HG03565 (cell line): Measurements from ENCODE around the gene SEC16A.

ENCODE experiments used
- ATAC-seq: cut with Tn5 transposase; IDR thresholded peaks from one replicate; pipeline ENCODE4 v1.9.1; 2021; ENCODE audit warnings: mild to moderate bottlenecking, moderate library complexity; ENCODE audit not compliant: unreplicated experiment

SEC16A gene, protein sequence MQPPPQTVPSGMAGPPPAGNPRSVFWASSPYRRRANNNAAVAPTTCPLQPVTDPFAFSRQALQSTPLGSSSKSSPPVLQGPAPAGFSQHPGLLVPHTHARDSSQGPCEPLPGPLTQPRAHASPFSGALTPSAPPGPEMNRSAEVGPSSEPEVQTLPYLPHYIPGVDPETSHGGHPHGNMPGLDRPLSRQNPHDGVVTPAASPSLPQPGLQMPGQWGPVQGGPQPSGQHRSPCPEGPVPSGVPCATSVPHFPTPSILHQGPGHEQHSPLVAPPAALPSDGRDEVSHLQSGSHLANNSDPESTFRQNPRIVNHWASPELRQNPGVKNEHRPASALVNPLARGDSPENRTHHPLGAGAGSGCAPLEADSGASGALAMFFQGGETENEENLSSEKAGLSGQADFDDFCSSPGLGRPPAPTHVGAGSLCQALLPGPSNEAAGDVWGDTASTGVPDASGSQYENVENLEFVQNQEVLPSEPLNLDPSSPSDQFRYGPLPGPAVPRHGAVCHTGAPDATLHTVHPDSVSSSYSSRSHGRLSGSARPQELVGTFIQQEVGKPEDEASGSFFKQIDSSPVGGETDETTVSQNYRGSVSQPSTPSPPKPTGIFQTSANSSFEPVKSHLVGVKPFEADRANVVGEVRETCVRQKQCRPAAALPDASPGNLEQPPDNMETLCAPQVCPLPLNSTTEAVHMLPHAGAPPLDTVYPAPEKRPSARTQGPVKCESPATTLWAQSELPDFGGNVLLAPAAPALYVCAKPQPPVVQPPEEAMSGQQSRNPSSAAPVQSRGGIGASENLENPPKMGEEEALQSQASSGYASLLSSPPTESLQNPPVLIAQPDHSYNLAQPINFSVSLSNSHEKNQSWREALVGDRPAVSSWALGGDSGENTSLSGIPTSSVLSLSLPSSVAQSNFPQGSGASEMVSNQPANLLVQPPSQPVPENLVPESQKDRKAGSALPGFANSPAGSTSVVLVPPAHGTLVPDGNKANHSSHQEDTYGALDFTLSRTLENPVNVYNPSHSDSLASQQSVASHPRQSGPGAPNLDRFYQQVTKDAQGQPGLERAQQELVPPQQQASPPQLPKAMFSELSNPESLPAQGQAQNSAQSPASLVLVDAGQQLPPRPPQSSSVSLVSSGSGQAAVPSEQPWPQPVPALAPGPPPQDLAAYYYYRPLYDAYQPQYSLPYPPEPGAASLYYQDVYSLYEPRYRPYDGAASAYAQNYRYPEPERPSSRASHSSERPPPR (N-terminal part only)

DNA sequence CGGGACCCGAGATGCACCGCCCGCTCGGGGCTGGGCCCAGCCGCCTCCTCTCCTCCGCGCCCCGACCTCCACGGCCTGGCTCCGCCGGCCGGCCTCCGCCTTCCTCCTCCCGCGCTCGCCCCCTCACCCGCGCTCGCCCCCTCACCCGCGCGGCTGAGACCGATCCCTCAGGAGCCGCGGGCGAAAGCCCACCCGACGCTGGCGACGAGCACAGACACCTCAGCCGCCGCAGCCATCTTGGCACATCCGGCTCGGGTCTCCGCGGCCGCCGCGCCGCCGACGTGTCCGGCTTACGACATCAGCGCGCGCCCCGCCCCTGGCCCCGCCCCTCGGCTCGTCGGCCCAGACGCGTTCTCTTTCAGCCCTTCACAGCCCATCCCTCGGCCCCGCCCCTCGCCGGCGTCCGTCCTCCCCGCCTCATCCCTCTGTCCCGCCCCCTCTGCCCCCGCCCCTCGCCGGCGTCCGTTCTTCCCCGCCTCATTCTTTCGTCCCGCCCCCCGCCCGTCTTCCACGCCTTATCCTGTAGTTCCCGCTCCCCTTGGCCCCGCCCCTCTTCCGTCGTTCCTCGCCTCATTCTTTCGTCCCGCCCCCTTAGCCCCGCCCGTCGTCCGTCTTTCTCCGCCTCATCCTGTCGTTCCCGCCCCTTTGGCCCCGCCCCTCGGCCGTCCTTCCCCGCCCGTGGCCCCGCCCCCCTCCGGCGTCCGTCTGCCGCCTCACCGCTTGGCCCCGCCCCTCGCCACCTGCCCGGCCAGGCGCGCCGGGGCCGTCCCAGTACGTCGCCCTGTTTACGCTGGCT lies at the start of gene SEC16A:
SEC16A (minus strand) TSS at position 248 of the 796 bp plus-strand sequence. CDS start 5,425 bp downstream, outside the sequence.
- peak; percentile 35 for ATAC-seq

DNA sequence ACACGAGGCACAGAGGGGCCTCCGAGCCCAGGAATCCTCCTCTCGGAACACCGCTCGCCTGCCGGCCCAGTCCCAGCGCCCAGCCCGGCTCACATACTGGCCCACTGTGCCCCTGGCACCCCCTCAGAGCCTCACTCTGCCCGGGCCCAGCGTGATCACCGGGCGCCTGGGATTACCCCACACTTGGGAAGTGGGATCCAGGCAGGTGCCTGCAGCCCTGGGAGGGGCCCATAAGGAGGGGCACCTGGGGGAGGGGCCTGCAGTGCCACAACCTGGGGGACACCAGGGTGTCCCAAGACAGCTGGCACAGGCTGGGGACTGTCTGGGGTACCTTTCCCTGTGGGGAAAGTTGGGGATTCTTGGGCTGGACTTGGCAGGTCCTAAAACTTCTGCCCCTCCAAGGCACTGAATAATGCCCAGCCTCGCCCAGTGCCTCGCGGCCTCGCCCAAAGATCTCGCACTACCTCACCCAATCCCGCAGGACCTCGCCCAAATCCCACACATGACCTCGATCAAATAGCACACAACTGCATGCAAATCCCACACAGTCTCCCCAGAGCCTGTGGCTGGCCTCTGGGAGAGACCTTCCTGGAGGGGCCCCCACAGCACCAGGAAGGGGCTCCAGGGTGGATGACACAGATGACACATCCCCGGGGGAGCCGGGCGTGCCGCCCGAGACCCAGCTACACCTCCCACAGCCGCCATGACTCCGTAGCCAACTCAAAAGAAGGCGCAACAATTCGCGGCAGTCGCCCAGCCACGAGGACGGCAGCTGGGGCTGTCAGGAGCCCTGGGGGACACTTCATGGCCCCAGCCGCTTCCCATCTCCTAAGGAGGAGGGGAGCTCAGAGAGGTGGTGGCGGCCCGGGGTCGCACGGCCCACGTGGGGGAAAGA lies 49.3 kb upstream of the SEC16A start:
- no peak for ATAC-seq

DNA sequence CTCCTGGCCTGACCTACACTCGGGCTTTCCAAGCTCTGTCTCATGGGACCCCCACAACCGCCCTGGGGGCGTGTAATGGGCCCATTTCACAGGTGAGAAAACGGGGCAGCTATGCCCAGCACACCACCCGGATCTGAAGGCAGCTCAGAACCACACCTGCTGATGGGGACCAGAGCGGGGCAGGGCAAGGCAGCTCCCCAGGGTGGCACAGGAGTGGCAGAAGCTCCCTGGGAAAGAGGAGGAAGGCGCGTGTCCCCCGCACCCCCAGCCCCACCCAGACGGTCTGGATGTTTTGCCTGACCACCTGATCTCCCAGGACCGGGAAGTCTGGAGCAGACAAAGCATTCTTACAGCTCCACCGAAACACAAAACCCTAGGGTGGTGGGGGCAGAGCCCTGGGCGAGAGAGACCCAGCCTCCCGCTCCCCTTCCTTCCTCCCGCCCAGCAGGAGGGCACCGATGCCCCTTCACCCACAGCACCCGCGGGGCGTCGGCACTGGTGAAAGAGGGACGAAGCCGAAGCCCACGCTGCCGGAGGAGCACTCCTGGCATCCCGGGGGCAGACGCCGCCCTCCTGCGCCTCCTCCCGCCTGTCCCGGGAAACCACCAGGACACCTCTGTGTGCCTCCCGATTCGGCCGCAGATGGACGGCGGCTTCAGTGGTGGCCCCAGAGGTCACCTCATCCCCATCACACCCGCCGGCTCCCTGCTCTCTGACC lies 48.5 kb upstream of the SEC16A start:
- ATAC-seq, result no peak

DNA sequence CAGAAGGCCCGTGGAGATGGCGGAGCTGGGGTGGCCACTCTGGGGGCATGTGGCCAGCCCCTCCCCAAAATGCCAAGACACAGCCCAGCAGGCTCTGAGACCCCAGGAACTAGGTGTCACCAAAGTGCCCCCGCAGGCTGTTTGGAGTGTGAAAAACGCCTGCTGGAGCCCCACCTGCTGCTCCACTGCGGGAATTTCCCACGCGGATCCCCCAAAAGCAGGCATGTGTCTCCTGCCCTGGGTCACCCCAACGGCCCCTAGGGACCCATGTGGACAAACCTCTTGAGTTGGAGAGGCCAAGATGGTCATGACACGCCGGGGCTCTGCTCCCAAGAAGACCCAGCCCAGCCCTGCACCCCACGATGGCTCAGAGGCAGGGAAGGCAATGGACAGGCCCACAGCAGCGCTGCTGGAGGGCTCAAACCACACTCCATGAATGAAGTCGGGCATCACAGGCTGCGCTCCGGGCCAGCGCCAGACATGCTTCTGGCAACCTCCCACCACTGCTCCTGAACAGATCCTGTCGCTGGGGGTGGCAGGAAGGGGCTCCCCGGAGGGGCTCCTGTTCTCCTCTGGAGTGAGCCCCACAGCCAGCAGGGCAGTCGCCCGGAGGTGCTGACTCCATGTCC lies 47.7 kb upstream of the SEC16A start:
- no peak for ATAC-seq

DNA sequence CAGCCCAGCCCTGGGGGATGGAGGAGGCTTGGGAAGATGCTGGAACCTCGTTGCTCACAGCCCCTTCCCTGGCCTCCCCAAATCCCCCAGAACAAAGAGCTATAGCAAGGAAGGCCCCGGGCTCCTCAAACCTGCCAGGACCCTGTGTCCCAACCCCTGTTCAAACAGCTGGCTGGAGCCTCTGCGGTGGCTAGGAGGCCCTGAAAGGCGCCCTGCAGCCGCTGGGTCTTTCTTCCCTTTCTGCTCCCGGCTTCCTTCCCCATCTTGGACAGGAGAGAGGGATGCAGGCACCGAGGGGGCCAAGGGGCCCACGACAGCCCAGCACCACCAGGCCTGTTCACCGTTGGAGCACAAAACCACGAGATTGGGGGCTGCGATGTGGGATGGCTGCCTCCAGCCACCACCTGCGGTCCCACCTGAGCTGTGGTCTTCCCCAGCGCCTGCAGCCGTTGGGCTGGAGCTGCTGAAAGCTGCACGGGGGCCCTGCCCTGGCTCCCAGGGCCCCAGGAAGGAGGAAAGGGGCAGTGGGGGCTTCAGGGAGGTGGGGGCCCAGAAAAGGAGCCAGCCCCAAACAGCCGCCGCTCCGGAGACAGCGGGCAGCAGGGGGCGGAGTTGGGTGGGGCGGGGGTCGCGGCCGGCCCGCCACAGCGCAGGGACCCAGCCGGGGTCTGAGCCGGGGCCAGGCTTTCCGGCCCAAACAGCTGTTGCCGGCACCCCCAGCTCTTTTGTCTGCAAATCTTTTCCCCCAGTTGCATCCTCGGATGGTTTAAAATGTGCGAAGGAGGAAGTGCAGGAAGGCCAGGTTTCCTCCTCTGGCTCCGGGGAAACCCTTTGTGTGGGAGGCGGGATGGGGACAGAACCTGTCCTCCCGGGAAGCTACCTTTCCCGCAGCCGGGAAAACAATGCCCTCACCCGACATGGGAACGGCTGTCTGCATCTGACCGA lies 46.9 kb upstream of the SEC16A start:
- ATAC-seq, result no peak

DNA sequence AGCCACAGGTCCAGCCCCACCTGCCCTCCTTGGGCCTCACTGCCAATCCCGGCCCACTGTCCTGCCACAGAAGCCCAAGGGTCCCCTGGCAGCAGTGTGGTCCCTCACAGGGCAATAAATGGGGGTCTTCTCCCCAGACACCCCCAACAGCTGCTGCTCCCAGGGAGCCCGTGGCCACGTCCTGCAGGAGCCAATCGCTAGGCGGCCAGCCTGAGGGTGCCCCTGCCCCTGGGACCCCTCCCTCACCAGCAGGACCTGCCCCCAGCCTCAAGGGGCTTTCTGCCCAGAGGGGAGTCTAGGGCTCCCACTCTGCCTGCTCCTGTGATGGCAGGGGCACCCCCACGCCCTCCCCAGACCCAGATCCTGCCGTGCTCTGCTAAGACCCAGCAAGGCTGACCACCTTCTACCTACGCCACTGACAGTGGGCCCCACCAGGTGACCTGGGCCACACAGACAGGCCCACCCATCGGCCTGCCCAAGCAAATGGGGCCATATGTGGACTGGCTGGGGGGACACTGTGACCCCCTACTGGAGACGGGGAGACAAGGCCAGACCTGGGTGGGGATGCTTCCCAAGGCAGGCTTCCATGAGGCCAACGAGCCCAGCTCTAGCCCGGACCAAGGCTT lies 46.0 kb upstream of the SEC16A start:
- no peak for ATAC-seq

DNA sequence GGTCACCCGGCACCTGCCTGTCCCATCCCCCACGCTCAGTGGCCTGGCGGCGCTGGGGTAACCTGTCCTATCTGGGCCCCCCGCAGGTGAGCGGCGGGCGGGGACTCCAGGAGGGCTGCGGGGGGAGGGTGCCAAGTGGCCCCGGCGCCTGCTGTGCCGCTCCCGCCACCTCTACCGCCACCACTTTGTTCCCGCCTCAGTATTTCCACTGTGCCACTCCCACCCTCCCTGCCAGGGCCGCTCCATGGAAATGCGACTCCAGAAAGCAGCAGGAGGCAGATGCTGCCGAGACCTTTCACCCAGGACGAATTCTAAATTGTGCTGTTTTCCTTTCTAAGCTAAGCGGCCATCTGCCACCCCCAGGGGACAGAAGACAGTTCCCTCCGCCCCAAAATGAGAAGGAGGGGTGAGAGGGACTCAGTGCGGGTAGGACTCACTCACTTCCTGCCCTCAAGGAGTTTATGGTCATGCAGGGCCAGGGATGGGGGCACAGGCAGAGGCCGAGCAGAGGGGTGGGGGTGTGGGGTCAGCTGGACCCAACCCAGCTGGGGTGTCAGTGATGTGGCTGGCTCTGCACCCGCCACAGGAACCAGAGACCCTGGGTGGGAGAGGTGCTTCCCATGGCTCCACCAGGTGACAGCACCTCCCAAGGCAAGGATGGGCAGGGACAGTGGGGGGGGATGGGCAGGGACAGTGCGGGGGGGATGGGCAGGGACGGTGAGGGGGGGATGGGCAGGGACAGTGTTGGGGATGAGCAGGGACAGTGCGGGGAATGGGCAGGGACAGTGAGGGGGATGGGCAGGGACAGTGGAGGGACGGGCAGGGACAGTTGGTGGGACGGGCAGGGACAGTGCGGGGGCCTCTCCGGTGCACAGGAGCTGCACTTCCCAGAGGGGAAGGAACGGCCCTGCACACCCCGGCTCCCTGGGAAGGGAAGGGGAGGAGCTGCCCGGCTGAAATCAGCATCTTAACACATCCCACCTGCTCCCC lies 45.2 kb upstream of the SEC16A start:
- no peak for ATAC-seq

DNA sequence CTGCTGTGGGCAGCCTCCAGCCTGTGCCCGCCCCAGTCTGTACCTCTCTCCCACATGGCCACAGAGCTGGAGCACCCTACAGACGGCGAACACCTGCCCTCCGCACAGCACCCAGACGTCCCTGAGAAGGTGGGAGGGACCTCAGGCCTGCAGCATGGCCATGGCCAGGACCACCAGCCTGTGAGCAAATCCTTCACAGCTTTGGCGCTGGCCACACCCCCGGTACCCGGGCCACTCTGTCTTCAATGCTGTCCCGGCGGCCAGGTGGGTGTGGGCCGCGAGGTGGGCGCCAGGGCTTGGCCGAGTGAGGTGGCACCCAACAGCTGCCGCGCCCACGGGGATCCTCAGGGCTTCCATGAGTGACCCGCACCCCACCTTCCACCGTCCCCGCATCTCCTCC lies 44.3 kb upstream of the SEC16A start:
- no peak for ATAC-seq

DNA sequence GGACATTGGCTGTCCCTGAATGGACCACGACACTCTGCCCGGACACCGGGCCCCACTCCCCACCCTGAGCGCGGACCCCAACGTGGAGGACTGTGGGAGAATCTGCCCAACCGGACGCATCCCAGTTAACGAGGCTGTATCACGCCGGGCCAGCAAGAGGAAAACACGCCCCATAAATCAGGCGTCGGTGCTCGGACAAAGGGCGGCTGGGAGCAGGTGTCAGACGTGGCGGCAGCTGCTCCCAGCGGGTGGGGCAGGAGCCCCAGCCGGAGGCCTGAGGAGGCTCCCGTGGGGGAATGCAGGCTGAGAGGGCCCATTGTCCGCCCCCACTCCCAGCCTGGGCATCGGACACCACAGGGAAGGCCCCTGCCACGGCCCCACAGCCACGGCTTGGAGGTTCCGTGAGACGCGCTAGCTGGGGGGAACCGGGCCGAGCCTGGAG lies 43.8 kb upstream of the SEC16A start:
- ATAC-seq, result no peak

DNA sequence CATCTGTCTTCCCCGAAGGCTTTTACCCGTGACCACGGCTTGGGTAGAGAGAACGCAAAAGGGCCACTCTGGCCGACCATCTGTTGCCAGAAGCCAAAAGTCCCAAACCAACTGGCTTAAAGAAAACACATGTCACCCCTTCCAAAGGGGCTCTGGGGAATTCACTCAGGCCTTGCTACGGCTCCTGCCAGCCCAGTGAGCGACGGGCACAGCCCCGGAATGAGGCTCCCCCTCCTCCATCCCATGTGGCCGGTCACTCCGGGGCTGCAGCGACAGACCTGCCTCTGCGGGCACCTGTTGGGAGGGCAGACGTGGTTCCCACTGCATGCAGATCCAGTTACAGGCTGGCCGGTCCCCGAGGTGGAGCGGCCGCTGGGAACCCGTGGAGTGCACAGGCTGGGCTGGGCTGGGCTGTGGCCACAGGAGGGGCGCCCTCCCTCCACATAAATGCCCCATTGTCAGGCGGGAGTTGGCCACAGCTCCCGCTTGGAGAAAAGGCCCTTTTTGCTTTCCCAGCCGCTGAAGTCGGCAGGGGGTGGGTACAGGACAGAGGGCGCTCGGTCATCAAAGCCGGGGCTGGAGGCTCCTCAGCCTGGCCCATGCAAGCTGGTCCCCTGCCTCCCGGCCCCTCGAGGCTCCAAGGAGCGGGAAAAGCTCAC lies 43.1 kb upstream of the SEC16A start:
- ATAC-seq, result no peak

DNA sequence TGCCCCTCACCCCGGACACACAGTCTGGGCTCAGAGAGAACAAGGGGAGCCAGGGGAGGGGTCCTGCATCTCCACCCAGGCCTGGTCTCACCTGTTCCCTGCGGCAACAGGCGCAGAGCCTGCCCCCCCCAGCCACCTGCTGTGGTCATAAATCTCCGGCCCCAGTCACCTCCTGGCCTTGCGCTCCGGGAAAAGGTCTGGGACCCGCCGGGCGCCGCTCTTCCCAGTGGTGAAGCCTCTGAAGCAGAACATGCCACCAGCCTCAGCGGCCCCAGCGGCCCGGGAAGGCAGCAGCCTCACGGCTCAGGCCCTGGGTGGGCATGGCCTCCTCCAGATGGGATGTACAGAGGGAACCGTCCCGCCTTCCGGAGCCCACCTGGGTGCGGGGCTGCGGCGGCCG lies 42.4 kb upstream of the SEC16A start:
- no peak for ATAC-seq

DNA sequence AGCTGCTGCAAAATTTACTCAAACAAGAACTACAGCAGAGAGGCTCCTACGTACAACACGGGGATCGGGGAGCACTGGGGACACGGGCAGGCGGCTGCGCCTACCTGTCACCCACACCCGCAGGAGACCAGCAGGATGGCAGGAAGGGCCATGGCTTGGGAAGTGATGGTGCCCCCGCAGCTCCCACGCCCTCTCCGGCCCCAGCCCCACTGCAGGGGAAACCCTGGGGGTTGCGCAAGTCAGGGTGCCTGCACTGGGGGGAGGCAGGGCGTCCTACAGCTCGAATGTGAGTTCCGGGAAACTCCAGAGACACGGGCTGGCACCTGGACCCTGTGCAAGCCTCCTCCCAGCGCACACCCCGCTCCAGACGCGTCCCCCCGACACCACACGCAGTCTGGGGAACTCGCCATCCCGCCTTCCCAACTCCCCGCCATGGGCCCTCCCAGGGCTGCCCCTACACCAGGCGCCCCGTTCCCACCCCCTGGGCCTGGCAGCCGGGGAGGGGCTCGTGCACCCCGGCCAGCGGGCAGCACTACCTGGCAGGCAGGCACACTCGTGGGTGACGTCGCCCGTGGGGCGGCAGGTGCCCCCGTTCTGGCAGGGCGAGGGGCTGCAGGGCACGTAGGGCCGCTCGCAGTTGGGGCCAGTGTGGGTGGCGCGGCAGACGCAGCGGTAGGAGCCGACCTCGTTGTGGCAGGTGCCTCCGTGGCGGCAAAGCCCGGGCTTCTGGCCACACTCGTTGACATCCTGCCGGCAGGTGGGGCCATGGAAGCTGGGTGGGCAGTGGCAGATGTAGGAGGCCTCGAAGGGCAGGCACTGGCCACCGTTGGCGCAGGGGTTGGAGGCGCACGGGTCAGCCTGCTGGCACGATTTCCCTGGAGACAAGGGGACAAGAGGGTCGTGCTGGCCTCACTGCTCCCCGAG lies 39.7 kb upstream of the SEC16A start:
- ATAC-seq, result no peak

DNA sequence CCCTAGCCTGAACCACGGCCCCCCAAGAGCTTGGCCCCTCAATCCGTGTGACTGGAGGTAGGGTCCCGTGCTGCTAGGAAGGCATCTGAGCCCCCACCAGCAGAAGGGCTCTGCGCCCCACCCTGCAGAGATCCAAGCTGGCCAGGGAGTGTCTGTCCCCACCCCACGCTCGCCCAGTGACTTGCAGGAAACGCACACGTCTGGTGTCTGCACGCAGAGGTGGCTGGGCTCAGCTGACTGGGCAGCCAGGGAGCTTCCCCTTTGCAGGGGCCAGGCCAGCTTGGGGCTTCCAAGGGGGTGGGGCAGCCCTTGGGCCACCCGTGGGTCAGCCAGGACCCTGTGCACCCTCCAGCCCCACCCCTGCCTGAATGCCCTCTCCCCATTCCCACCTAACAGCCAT lies 38.7 kb upstream of the SEC16A start:
- no peak for ATAC-seq

DNA sequence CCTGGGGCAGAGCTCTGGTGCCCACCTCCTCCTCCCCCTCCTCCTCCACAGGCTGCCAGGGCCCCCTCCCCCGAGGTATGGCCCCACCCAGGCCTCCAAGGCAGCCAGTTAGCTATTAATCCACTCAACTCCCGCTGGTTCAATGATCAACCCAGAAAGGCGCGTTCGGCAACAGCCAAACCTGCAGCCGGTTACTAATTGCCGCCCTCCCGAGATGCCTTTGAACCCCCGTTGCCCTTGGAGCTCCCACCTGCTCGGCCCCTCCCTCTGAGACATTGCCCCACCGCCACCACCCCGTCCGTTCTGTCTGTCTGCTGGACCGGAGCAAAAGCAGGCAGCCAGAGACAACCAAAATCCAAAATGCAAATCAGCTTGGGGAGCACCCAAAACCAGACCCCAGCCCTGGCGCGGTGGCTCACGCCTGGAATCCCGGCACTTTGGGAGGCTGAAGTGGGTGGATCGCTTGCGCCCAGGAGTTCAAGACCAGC lies 37.3 kb upstream of the SEC16A start:
- ATAC-seq, result no peak
